ENCODE data around the gene MCRIP2. TPM values are rescaled to one million over a fixed set of nuclear protein-coding genes. Genes with fewer than 3 reads are reported as not detected.

The MCRIP2 gene
- polyA plus RNA-seq, 1 donor from 2014 or later = 29.1 TPM

DNA sequence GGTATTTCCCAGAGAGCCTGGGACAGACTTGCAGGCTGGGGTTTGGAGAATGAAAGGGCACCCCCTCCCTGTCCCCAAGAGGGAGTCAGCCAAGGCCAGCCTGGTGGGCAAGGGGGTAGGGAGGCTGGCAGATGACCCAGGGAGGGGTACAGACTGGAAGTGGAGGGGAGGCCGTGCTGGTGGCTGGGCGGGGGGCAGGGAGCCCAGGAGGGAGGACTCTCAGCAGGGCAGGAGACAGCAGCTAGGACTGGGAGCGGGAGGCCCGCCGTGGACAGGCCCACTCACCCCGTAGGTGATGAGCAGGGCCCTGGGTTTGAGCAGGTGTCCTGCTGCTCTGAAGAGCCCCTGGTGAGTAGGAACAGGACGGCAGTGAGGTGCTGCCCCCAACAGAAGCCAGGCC lies 6.6 kb upstream of the MCRIP2 start:
- Histone ChIP-seq H3K4me3 (ENCODE audit: low read length) (peak overlapping the region; percentile 94), H3K79me2 (replicated peaks; ENCODE audit: insufficient read depth, low read length) (no peaks in the 10 kb centered on the region), H3K36me3 (ENCODE audit: insufficient read depth, low read length) (no peaks in the 10 kb centered on the region), H3K9me3 (ENCODE audit: low read length) (no peaks in the 10 kb centered on the region), H3K9me2 (ENCODE audit: insufficient read depth, low read length) (no peaks in the 10 kb centered on the region), H3K9ac (ENCODE audit: low read length) (no peak overlapping the region), H3K27ac (ENCODE audit: low read length) (no peak overlapping the region), H2AFZ (ENCODE audit: low read depth, low read length) (no peak overlapping the region), H3K27me3 (ENCODE audit: insufficient read depth, low read depth, low read length) (no peaks in the 10 kb centered on the region), H3F3A (ENCODE audit: insufficient read depth, low read length, poor library complexity, severe bottlenecking) (no peaks in the 10 kb centered on the region), H3K4me2 (ENCODE audit: low read length) (no peak overlapping the region), H4K20me1 (ENCODE audit: insufficient read depth) (no peaks in the 10 kb centered on the region)
- TF ChIP-seq EZH2 (IDR thresholded peaks at IDR 0.05; ENCODE audit: borderline replicate concordance, insufficient read depth, low read length, poor library complexity, severe bottlenecking) = no peak
- no peak for TF ChIP-seq RAD21 (conservative IDR thresholded peaks at IDR 0.05)
- TF ChIP-seq SMC3 (conservative IDR thresholded peaks at IDR 0.05; ENCODE audit: poor library complexity) = no peak
- no peak for TF ChIP-seq MXI1 (conservative IDR thresholded peaks at IDR 0.05; ENCODE audit: poor library complexity, severe bottlenecking)
- no peak for TF ChIP-seq TAF1 (IDR thresholded peaks at IDR 0.05; ENCODE audit: low read depth)
- TF ChIP-seq POLR2AphosphoS5 (IDR thresholded peaks at IDR 0.05) = no peak

DNA sequence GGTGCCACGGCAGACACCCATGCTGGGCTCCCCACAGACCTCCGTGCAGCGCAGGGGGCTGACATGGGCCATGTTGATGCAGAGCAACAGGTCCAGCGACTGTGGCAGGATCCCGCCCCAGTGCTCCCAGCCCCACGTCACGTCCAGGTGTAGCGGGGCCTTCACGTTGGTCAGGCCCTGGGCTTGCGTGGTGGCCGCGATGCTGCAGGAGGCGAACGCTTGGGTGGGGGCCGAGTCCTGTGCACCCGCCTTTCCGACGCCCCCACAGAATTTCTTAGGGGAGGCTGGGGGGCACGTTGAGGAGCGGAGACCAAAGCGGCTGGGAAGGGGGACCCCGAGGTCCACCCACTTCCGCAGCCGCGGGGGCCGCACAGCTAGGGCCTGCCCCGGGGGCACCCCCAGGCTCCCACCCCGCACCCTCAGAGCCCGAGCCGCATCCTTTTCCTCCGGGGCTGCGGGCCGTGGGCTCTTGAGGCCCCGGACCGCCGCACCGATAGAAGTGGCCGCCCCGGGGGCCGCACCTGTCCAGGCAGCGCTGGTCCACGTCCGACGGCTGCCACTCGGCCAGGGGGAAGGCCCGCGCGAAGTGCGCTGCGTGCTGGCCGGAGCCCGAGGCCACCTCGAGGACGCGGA lies 5.9 kb upstream of the MCRIP2 start:
- Histone ChIP-seq H3K36me3 (ENCODE audit: insufficient read depth, low read length) (no peaks in the 10 kb centered on the region), H3K9me2 (ENCODE audit: insufficient read depth, low read length) (no peaks in the 10 kb centered on the region), H3K79me2 (replicated peaks; ENCODE audit: insufficient read depth, low read length) (no peaks in the 10 kb centered on the region), H3K4me2 (ENCODE audit: low read length) (no peak overlapping the region), H3K4me3 (ENCODE audit: low read length) (peak overlapping the region; percentile 94), H3K27ac (ENCODE audit: low read length) (peak overlapping the region; percentile 93), H3K9me3 (ENCODE audit: low read length) (no peaks in the 10 kb centered on the region), H3K9ac (ENCODE audit: low read length) (peak overlapping the region; percentile 87), H3K27me3 (ENCODE audit: insufficient read depth, low read depth, low read length) (no peaks in the 10 kb centered on the region), H3F3A (ENCODE audit: insufficient read depth, low read length, poor library complexity, severe bottlenecking) (no peaks in the 10 kb centered on the region), H2AFZ (ENCODE audit: low read depth, low read length) (no peak overlapping the region), H4K20me1 (ENCODE audit: insufficient read depth) (no peaks in the 10 kb centered on the region)
- TF ChIP-seq RAD21 (conservative IDR thresholded peaks at IDR 0.05) (no peak), EP300 (conservative IDR thresholded peaks at IDR 0.05; ENCODE audit: poor library complexity, severe bottlenecking) (no peak), EZH2 (IDR thresholded peaks at IDR 0.05; ENCODE audit: borderline replicate concordance, insufficient read depth, low read length, poor library complexity, severe bottlenecking) (no peak), CTCF (IDR thresholded peaks at IDR 0.05; ENCODE audit: poor library complexity, severe bottlenecking) (no peak), TAF1 (IDR thresholded peaks at IDR 0.05; ENCODE audit: low read depth) (no peak), SMC3 (conservative IDR thresholded peaks at IDR 0.05; ENCODE audit: poor library complexity) (no peak), POLR2AphosphoS5 (IDR thresholded peaks at IDR 0.05) (no peak), MXI1 (conservative IDR thresholded peaks at IDR 0.05; ENCODE audit: poor library complexity, severe bottlenecking) (no peak)
- TF ChIP-seq, protein P1, sequence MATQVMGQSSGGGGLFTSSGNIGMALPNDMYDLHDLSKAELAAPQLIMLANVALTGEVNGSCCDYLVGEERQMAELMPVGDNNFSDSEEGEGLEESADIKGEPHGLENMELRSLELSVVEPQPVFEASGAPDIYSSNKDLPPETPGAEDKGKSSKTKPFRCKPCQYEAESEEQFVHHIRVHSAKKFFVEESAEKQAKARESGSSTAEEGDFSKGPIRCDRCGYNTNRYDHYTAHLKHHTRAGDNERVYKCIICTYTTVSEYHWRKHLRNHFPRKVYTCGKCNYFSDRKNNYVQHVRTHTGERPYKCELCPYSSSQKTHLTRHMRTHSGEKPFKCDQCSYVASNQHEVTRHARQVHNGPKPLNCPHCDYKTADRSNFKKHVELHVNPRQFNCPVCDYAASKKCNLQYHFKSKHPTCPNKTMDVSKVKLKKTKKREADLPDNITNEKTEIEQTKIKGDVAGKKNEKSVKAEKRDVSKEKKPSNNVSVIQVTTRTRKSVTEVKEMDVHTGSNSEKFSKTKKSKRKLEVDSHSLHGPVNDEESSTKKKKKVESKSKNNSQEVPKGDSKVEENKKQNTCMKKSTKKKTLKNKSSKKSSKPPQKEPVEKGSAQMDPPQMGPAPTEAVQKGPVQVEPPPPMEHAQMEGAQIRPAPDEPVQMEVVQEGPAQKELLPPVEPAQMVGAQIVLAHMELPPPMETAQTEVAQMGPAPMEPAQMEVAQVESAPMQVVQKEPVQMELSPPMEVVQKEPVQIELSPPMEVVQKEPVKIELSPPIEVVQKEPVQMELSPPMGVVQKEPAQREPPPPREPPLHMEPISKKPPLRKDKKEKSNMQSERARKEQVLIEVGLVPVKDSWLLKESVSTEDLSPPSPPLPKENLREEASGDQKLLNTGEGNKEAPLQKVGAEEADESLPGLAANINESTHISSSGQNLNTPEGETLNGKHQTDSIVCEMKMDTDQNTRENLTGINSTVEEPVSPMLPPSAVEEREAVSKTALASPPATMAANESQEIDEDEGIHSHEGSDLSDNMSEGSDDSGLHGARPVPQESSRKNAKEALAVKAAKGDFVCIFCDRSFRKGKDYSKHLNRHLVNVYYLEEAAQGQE (IDR thresholded peaks at IDR 0.05; ENCODE audit: borderline replicate concordance) = no peak

Data from neural cell (in vitro differentiated cells).